ENCODE results near the gene NLRP9.

Gene NLRP9

DNA sequence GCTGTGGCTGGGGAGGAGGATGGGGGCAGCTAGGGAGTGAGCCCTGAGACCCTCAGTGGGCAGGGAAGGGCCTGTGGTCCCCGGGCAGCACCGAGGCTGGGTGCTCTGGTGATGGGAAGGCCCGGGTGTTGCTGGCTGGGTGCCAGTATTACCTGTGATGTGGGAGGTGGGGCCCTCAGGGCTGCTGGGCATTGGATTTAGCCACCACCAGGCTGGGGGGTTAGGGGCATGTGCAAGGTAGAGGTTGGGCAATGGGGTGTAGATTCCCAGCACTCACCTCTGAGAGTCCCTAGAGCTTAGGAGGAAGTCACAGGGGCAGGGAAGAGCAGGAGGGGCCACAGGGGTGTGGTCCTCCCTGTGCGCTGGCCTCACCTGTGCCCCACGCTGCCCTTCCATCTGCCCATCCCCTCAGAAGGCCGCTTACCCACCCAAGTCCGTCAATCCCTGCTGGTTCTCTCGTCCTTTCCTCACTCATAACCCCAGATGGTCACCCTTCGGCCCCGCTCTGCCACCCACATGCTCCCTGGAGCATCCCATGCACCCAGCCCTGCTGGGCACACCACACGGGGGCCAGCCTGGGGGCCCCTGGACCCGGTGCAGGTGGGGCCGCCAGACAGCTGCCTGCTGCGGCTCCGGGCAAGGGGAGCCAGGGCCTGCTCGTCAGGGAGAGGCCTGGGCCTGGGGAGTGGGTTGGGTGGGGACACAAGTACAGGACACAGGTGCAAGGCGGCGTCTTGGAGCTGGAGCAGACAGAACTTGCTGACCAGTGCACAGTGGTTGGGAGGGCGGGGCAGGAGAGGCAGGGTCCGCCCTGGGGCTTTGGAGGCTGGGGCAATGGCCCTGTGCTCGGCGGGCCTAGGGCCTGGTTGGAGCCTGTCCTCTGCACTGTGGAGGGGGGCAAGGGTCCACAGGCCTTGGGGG, 50.7 kb downstream of the NLRP9 start:
- H3K4me3 ChIP-seq (ENCODE audit: control insufficient read depth, low read depth, low read length) = no peak overlapping the region
- TF ChIP-seq, protein P1, sequence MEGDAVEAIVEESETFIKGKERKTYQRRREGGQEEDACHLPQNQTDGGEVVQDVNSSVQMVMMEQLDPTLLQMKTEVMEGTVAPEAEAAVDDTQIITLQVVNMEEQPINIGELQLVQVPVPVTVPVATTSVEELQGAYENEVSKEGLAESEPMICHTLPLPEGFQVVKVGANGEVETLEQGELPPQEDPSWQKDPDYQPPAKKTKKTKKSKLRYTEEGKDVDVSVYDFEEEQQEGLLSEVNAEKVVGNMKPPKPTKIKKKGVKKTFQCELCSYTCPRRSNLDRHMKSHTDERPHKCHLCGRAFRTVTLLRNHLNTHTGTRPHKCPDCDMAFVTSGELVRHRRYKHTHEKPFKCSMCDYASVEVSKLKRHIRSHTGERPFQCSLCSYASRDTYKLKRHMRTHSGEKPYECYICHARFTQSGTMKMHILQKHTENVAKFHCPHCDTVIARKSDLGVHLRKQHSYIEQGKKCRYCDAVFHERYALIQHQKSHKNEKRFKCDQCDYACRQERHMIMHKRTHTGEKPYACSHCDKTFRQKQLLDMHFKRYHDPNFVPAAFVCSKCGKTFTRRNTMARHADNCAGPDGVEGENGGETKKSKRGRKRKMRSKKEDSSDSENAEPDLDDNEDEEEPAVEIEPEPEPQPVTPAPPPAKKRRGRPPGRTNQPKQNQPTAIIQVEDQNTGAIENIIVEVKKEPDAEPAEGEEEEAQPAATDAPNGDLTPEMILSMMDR (conservative IDR thresholded peaks at IDR 0.05; ENCODE audit: control insufficient read depth, insufficient read depth, low read depth, low read length) = no peak

DNA sequence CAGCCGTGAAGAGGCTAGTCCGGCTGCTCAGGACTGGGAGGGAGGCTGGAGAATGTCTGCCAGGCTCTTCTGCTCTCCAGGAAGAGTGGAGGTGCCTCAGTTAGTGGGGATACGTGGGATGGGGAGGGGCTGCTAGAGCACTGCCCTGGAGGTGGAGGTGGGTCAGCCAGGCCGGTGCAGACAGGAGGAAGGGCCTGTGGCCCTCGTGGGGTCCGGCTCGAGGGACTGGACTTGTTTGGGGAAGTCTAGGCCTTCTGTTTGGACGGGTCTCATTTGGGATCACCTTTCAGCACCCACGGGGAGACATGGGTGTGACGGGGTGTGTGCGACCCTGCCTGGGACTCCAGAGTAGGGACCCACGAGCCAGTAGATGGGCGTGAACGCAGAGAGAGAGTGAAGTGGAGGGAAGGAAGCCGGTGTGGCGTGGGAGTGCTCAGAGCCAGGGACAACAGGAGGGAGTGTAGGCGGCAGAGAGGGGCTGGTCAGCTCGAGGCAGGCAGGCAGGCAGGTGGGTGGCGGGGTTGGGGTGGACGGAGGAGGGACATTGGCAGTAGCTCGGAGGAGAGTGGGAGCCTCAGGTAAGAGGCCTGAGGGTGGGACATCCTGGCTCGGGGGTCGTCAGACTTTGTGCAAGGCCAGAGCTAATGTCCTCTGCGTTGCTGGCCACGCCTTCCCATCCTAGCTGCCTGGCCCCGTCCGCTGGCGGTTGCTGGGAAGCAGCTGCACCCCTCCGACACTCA, 51.7 kb downstream of the NLRP9 start:
- H3K4me3 ChIP-seq (ENCODE audit: control insufficient read depth, low read depth, low read length) = no peak overlapping the region
- DNase-seq (ENCODE audit: low read depth) = no peak
- TF ChIP-seq, protein P1 (conservative IDR thresholded peaks at IDR 0.05; ENCODE audit: control insufficient read depth, insufficient read depth, low read depth, low read length) = no peak

More for the DNA sequence above, 50.7 kb downstream of the NLRP9 start:
- DNase-seq (ENCODE audit: low read depth) = no peak

DNA sequence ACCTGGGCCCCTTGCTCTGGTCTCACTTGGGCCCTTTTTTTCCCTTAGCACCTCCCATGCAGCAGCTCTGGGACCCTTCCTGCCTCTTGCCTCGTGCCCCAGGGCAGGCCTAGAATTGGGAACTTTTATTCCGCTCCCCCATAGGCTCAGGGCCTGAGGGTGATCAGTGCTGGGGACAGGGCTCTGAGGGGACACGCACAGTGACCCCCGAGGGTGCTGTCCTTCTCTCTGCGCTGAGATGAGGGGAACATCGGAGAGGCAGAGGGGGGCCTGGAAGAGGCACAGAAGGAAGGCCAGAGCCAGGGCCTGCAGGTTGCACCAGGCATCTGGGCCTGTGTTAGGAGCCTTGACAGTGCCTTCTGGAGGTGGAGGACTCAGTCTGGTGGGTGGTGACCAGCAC, 52.4 kb downstream of the NLRP9 start:
- no peak overlapping the region for H3K4me3 ChIP-seq (ENCODE audit: control insufficient read depth, low read depth, low read length)
- no peak for DNase-seq (ENCODE audit: low read depth)
- TF ChIP-seq, protein P1 (conservative IDR thresholded peaks at IDR 0.05; ENCODE audit: control insufficient read depth, insufficient read depth, low read depth, low read length) = no peak

DNA sequence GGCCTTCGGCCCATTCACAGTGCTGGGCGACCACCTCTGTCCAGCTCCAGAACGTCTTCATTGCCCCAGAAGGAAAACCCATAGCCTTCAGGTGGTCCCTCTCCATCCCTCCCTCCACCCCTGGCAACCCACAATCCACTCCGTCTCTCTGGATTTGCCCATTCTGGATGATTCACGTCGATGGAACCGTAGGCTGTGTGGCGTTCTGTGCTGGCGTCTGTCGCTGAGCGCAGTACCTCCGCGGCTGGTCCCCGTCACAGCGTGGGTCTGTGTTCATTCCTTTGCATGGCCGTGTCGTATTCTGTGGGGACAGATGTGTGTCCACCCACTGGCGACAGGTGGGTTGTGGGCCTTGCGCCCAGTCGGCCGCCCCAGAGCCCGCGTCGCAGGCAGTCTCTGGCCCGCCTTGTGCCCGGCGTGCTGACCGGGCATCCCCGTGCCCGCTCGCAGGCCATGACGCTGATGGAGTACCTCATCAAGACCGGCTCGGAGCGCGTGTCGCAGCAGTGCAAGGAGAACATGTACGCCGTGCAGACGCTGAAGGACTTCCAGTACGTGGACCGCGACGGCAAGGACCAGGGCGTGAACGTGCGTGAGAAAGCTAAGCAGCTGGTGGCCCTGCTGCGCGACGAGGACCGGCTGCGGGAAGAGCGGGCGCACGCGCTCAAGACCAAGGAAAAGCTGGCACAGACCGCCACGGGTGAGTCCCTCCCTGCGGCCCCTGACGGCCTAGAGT, 53.1 kb downstream of the NLRP9 start:
- DNase-seq (ENCODE audit: low read depth) = no peak
- TF ChIP-seq, protein P1 (conservative IDR thresholded peaks at IDR 0.05; ENCODE audit: control insufficient read depth, insufficient read depth, low read depth, low read length) = no peak
- no peak overlapping the region for H3K4me3 ChIP-seq (ENCODE audit: control insufficient read depth, low read depth, low read length)

DNA sequence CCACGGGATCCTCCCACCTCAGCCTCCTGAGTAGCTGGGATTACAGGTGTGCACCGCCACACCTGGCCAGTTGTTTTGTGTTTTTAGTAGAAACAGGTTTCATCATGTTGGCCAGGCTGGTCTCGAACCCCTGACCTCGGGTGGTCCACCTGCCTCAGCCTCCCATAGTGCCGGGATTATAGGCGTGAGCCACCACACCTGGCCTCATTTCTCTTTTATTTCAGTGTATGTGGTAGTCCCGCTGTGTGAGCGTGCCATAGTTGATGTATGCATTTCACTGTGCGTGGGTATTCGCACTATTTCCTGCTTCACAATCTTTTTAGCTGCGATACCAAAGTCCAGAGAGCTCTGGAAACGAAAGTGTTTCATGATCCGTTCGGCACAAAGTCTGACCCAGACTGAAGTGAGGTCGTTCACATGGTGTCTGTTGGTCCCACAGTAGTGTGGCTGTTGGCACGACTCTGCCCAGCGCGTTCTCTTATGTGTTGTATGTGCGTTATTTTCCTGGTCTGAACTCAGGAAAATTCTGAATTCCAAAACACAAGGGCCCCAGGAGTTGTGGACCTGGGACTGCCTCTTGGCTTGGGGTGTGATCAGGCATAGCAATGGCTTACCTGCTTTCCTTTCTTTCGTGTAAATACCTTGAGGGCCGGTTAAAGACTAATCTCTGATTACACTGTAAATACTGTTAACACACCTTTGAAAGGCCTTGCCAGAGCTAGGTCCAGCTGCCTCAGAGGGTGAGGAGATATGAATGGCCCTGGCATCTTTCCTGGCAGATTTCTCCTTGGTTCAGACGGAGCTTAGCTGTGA, 54.5 kb downstream of the NLRP9 start:
- TF ChIP-seq, protein P1 (conservative IDR thresholded peaks at IDR 0.05; ENCODE audit: control insufficient read depth, insufficient read depth, low read depth, low read length) = no peak
- no peak for DNase-seq (ENCODE audit: low read depth)

More for the DNA sequence above, 54.5 kb downstream of the NLRP9 start:
- no peak overlapping the region for H3K4me3 ChIP-seq (ENCODE audit: control insufficient read depth, low read depth, low read length)

All from fibroblast of mammary gland (primary cell).